RWPE1 (cell line): ENCODE measurements around the gene PRXL2C.
"Not testable (repeated sequence)": the region's sequence is repeated elsewhere in the genome, so short reads cannot be mapped to it uniquely, and the experiment has no call there.

Experiments used
- CTCF ChIA-PET: fragments of 350-600 bp; sonication (Branson Sonifier 250); formaldehyde crosslinking; extraction: SDS; loops from one replicate; lab custom pipeline; 2021; lab: Yijun Ruan, JAX
- POLR2A ChIA-PET: fragments of 400-600 bp; formaldehyde crosslinking; extraction: SDS; loops from one replicate; lab custom pipeline; 2020; ENCODE audit warnings: antibody characterized with exemption; ENCODE audit not compliant: low non-redundant PET; lab: Yijun Ruan, JAX
- DNase-seq: peaks from one replicate; pipeline ENCODE4 v3.0.0; 2012; ENCODE audit warnings: low spot score
- H3K27ac ChIP-seq: fragments of 450-650 bp; 2 replicates; pipeline ENCODE4 v1.5.1; 2017
- TF ChIP-seq, protein P1 (sequence below): fragments of 450-650 bp; conservative IDR thresholded peaks from 2 replicates; pipeline ENCODE4 v1.5.1; 2017; ENCODE audit warnings: low read depth, mild to moderate bottlenecking

Gene PRXL2C

DNA sequence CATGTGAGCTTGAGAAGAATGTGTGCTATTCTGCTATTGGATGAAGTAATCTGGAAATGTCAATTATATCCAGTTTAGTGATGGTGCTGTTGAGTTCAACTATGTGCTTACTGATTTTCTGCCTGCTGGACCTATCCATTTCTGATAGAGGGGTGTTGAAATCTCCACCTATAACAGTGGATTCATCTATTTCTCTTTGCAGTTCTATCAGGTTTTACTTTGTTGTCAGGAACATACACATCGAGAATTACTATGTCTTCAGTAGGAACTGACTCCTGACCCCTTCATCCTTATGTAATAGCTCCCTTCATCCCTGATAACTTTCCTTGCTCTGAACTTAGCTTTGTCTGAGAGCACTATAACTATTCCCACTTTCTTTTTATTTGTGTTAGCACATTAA lies 18.7 kb downstream of the PRXL2C start:
- POLR2A ChIA-PET = no interaction called here
- CTCF ChIA-PET = interaction anchor here (0.6 to 1.1 kb wide), 2 partner anchors 194 to 196 kb away, joined by 3 to 6 read pairs; no protein-coding TSS in a partner anchor
- TF ChIP-seq, protein P1, sequence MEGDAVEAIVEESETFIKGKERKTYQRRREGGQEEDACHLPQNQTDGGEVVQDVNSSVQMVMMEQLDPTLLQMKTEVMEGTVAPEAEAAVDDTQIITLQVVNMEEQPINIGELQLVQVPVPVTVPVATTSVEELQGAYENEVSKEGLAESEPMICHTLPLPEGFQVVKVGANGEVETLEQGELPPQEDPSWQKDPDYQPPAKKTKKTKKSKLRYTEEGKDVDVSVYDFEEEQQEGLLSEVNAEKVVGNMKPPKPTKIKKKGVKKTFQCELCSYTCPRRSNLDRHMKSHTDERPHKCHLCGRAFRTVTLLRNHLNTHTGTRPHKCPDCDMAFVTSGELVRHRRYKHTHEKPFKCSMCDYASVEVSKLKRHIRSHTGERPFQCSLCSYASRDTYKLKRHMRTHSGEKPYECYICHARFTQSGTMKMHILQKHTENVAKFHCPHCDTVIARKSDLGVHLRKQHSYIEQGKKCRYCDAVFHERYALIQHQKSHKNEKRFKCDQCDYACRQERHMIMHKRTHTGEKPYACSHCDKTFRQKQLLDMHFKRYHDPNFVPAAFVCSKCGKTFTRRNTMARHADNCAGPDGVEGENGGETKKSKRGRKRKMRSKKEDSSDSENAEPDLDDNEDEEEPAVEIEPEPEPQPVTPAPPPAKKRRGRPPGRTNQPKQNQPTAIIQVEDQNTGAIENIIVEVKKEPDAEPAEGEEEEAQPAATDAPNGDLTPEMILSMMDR = no peak
- no peak overlapping the region for H3K27ac ChIP-seq
- DNase-seq = no peak

DNA sequence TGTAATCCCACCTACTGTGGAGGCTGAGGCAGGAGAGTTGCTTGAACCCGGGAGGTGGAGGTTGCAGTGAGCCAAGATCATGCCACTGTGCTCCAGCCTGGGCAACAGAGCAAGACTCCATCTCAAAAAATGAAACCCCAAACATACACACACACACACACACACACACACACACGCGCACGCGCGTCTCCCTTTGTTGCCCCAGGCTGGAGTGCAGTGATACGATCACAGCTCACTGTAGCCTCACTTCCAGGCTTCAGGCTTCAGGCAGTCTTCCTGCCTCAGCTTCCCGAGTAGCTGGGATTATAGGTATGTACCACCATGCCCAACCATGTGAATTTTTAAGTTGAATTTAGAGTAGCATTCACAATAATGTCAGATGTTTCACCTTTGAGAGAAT lies 21.5 kb downstream of the PRXL2C start:
- DNase-seq, POLR2A ChIA-PET, H3K27ac ChIP-seq: not testable (repeated sequence)
- CTCF ChIA-PET = interaction anchor here (0.6 kb wide), 2 partner anchors 19 to 80 kb away, joined by 3 read pairs; no protein-coding TSS in a partner anchor

DNA sequence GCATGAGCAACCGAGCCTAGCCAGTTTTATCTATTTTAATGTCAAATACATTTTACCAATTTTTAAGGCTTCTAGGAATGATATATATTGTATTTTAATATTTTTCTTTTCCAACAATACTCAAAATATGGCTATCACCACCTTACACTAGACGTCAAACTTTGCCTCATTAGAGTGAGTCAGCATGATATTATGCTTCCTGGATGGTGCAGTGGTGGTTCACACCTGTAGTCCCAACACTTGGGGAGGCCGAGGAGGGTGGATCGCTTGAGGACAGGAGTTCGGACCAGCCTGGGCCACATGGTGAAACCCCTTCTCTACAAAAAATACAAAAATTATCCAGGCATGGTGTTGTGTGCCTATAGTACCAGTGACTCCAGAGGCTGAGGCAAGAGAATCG lies 28.2 kb downstream of the PRXL2C start:
- DNase-seq = no peak

DNA sequence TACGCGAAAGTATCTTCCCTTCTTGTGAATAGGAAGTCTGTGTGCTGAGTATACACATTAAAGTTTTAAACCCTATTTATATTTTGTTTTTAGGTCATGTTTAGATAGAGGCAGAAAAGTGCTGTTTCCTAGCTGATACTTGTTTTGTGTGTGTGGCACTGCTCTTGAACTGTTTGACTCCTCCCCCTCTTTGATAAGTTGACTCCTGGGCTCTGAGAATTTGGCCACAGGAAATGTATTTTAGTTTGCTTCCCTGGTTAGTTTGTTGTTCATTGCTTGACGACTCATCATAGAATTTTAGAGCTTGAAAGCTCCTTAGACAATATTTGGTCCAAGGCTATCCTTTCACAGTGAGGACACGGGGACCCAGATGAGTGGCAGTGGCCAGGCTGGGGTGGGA lies 33.5 kb downstream of the PRXL2C start:
- CTCF ChIA-PET = no interaction called here
- POLR2A ChIA-PET = no interaction called here
- DNase-seq = no peak
- no peak overlapping the region for H3K27ac ChIP-seq
- TF ChIP-seq, protein P1 = no peak

More for the DNA sequence above, 28.2 kb downstream of the PRXL2C start:
- H3K27ac ChIP-seq = no peak overlapping the region
- TF ChIP-seq, protein P1 = no peak
- ChIA-PET POLR2A (no interaction called here), CTCF (no interaction called here)

DNA sequence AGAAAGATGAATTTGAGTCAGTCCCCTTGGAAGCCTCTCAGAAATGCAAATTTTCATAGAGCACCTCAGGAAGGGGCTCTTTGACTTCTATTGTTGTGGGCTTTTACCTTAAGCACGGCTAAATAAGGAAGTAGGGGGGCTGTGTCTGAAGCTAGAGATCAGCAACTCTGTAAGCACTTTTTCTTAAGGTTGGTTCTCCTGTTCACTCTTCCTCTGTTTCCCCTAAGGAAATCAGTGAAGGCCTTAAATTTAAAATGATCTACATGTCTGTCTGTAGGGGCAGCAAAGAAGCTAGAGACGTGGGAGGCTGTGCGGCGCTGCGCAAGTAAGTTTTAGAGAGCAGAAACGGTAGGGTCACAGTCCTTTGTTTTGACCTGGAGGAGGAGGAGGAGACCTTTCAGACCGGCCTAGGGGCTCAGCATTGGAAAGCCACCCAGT lies 34.3 kb downstream of the PRXL2C start:
- H3K27ac ChIP-seq = no peak overlapping the region
- CTCF ChIA-PET = no interaction called here
- DNase-seq = no peak
- POLR2A ChIA-PET = no interaction called here
- TF ChIP-seq, protein P1 = no peak

DNA sequence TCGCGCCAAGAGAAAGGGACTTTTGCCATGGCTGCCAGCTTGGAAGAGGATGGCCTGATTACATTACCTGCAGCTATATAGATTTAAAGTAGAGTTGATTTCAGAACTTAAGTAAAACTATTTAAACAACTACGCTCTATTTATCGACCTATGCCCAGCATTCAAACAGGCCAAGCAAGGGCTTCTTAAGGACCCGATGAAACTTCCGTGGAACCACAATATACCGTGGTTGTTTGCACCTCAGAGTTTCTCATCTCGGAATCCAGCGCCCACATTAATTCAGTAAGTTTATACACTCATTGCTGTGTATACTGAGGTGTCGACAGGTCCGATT lies 35.0 kb downstream of the PRXL2C start:
- TF ChIP-seq, protein P1 = no peak
- CTCF ChIA-PET = interaction anchor here (1.1 kb wide), 1 partner anchor 54 kb away, joined by 3 read pairs; no protein-coding TSS in a partner anchor
- H3K27ac ChIP-seq = peak overlapping the region; percentile 74; the same call in 1 of the 2 replicates
- POLR2A ChIA-PET = no interaction called here
- DNase-seq = no peak

DNA sequence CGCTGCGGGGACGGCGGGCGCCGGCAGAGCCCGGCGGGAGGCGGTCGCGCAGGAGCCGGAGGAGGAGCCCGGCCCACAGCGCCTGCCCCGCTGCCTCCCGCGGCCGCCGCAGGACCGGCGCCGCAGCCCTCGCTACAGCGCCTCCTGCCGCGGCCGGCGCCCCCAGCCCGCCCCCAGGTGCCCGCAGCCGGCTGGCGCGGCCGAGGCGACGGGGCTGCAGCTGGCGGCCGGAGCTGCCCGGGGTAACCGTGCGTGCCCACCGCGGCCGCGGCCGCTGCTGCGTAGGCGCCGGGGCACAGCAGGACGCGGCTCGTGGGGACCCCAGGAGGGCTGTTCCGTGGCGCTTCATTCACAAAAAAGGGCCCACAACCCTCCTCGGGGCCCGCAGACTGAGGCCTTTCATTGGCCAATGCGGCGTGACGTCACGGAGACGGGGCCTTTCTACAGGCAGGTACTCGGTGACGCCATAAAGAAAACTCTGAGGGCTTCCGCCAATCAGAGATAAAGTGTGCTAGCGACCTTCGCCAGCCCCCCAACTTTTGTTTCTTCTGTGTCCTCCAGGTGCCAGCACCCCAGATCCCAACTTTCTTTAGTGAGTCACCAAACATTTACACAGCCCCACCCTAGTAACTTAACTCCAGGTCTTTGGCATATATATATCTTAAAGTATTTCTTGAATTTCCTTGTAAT lies 35.5 kb downstream of the PRXL2C start, which contains the start of gene CDC14B:
CDC14B (minus strand) TSS at position 353 of the 690 bp plus-strand sequence. CDS start 465 bp downstream, outside the sequence.
- H3K27ac ChIP-seq = peak within 1 kb of the TSS; percentile 74
- CTCF ChIA-PET = interaction anchor here (1.1 to 1.5 kb wide), 2 partner anchors 47 to 53 kb away, joined by 3 to 7 read pairs; no protein-coding TSS in a partner anchor
- POLR2A ChIA-PET = interaction anchor here (0.6 kb wide), 1 partner anchor 418 kb away, joined by 3 read pairs; no protein-coding TSS in a partner anchor
- peak; percentile 99 for DNase-seq
- TF ChIP-seq, protein P1 = peak; percentile 77
